OCI-LY7 (cell line): ENCODE measurements around the gene UBE2H.

ENCODE experiments used
- CTCF ChIP-seq: fragments of 200-600 bp; sonication (generic); conservative IDR thresholded peaks from 2 replicates; pipeline ENCODE4 v1.5.1; 2014; ENCODE audit warnings: mild to moderate bottlenecking, antibody characterized with exemption, low read length, moderate library complexity, mixed read lengths
- EZH2phosphoT487 ChIP-seq: fragments of 200-600 bp; sonication (generic); IDR thresholded peaks from 2 replicates; pipeline ENCODE4 v1.6.1; 2018; ENCODE audit warnings: low read depth, borderline replicate concordance, mild to moderate bottlenecking, mixed run types, antibody characterized with exemption, low read length, moderate library complexity, mixed read lengths

GRCh38 chr7:129832701-129833227 lies 120.0 kb downstream of the UBE2H start:
- TF ChIP-seq CTCF (no peak), EZH2phosphoT487 (no peak)
